ENCODE results near the gene P3H2. TPM values are rescaled to one million over a fixed set of nuclear protein-coding genes. Genes with fewer than 3 reads are reported as not detected.

Gene P3H2
- total and polyA plus RNA-seq, 11 donors = 0.55 to 24.8 (median 3.8) TPM

DNA sequence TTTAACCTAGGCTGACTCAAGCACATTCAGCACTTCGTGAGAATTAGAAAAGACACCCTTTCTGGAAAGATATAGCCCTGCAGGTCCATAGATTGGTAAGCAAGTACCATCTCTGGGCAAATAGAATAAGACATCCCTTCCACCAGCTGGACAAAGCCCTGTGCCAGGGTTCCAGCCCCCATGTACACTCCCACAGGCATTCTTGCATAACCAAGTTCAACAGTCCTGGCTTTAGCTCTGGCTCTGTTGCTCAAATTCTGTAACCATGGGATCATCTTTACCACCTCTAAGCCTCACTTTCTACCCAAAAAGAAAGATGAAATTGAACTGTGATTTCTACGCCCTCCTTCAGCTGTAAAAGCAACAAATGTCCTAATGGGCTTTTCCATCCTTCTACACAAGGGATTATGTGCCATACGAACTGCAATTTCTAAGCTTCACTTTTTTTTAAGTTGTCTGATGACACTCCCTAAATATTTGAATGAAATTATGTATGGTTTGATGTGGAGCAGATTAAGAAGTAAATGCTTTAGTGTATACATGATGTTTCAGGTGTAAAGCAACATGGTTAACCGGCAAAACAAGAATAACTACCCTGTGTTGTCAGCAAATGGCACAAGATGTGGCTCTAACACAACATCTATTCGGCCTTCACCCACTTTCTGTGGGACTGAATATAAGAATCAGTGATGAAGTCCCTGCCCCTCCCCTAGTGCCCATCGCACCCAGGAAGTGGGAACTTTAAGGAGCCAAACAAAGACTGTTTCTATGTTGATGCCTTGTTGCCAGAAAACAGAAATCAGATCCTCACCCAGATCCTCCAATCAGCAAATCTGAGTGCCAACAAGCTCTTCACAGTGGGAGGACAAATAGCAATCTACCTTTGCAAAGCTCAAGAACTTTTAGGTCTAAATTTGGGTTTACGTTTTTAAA lies 165.7 kb downstream of the P3H2 start:
- ATAC-seq (peak in 1 of 4 donors; percentile 36), DNase-seq (no peak)
- no peaks in the 10 kb centered on the region for H3K36me3 ChIP-seq
- H3K27ac ChIP-seq = no peak overlapping the region
- no peaks in the 10 kb centered on the region for H3K27me3 ChIP-seq
- H3K4me3 ChIP-seq = no peak overlapping the region
- 82 to 88% (median 86%) methylated on average over 7 of the region's 7 CpGs for WGBS, 4 donors
- intact Hi-C loops (cut with DNase I) = loop anchor here in 1 of 10 donors (5.0 kb wide), 1 partner anchor 683 kb away; no protein-coding TSS in a partner anchor
- H3K4me1 ChIP-seq = no peaks in the 10 kb centered on the region
- no peaks in the 10 kb centered on the region for H3K9me3 ChIP-seq
- no peak for TF ChIP-seq POLR2A (IDR thresholded peaks at IDR 0.05)
- no peak for TF ChIP-seq CTCF (IDR thresholded peaks at IDR 0.05)

DNA sequence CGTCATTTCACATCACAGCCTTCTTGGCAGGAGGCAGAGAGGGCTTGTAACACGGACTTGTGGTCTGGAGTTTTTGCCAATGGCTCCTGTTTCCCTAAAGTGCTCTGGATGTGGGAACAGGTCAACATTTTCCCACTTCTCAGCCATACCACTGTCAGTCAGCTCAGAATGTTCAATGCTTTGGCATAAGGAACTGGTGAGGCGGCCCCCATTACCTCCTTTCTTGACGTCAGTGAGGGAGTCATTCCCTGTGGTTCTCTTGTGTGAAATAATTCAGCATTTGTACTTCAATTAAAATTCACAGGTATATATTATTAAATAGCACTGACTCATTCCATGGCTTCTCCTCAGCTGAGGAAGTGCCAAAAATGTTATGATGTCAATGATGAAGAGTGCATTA lies 167.1 kb downstream of the P3H2 start:
- intact Hi-C loops (cut with DNase I) = loop anchor here in 1 of 10 donors (5.0 kb wide), 1 partner anchor 681 kb away; no protein-coding TSS in a partner anchor
- H3K36me3 ChIP-seq = no peaks in the 10 kb centered on the region
- 64 to 72% (median 66%) methylated on average over 4 of the region's 4 CpGs for WGBS, 4 donors
- no peaks in the 10 kb centered on the region for H3K27me3 ChIP-seq
- TF ChIP-seq POLR2A (IDR thresholded peaks at IDR 0.05) (no peak), CTCF (IDR thresholded peaks at IDR 0.05) (no peak)
- DNase-seq (no peak), ATAC-seq (no peak)
- no peaks in the 10 kb centered on the region for H3K4me1 ChIP-seq
- no peak overlapping the region for H3K4me3 ChIP-seq
- H3K27ac ChIP-seq = no peak overlapping the region
- no peaks in the 10 kb centered on the region for H3K9me3 ChIP-seq

- no peak for ATAC-seq
- TF ChIP-seq POLR2A (IDR thresholded peaks at IDR 0.05) (no peak), CTCF (IDR thresholded peaks at IDR 0.05) (no peak)
- peaks cover 0 to 3% (median 0%) of the 10 kb centered on the region in 12 donors for H3K4me1 ChIP-seq
- H3K9me3 ChIP-seq = no peaks in the 10 kb centered on the region
- no peaks in the 10 kb centered on the region for H3K27me3 ChIP-seq
- H3K4me3 ChIP-seq = no peak overlapping the region
- H3K27ac ChIP-seq = no peak overlapping the region
- 88 to 93% (median 91%) methylated on average over 7 of the region's 7 CpGs for WGBS, 4 donors
- DNase-seq = no peak
- intact Hi-C loops (cut with DNase I) = loop anchor here in 1 of 10 donors (5.0 kb wide), 1 partner anchor 680 kb away; no protein-coding TSS in a partner anchor
- H3K36me3 ChIP-seq = no peaks in the 10 kb centered on the region
These were observed 168.4 kb downstream of the P3H2 start for GRCh38 chr3:189952272-189952671.

DNA sequence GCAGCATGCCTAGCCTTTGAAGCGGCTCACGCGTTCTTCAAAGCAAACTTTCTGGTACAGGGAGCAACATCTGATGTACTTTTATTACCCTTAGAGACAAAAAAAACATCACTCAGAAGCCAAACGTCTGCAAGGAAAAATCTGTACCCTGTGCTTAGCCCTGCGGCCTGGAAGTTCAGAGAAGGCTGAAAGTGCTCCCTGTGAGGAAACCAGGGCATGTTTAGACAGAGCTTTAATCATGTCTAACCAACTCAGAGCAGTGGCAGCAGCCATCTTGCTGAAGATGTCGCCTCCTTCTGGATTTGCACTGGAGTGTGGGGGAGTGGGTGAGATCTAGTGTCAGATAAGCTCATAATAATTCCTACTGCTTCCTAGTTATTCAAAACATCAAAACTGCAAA lies 170.4 kb downstream of the P3H2 start:
- H3K27ac ChIP-seq = no peak overlapping the region
- ATAC-seq (no peak), DNase-seq (no peak)
- no peaks in the 10 kb centered on the region for H3K9me3 ChIP-seq
- TF ChIP-seq POLR2A (IDR thresholded peaks at IDR 0.05) (no peak), CTCF (IDR thresholded peaks at IDR 0.05) (no peak)
- 68 to 75% (median 73%) methylated on average over 6 of the region's 6 CpGs for WGBS, 4 donors
- intact Hi-C loops (cut with DNase I) = loop anchor here in 3 of 10 donors (2.0 to 5.0 kb wide), 3 partner anchors 678 to 681 kb away; no protein-coding TSS in a partner anchor
- H3K36me3 ChIP-seq = no peaks in the 10 kb centered on the region
- peaks cover 0 to 8% (median 0%) of the 10 kb centered on the region in 9 donors for H3K27me3 ChIP-seq
- H3K4me3 ChIP-seq = no peak overlapping the region
- peaks cover 0 to 5% (median 0%) of the 10 kb centered on the region in 12 donors for H3K4me1 ChIP-seq
